ENCODE results near the gene PTBP3.

- TF ChIP-seq CHD2 (IDR thresholded peaks at IDR 0.05; ENCODE audit: low read length, partially characterized antibody), result no peak
- no peak for TF ChIP-seq RCOR1 (IDR thresholded peaks at IDR 0.05; ENCODE audit: low read length)
- TF ChIP-seq CTCF (IDR thresholded peaks at IDR 0.05), result no peak
- no peak for TF ChIP-seq USF1 (IDR thresholded peaks at IDR 0.05; ENCODE audit: borderline replicate concordance, low read depth)
- TF ChIP-seq EZH2phosphoT487 (IDR thresholded peaks at IDR 0.05; ENCODE audit: borderline replicate concordance, low read depth), result no peak
- TF ChIP-seq SMC3 (IDR thresholded peaks at IDR 0.05; ENCODE audit: low read depth, low read length), result no peak
- no peak for TF ChIP-seq FOXJ3 (CRISPR knock-in tag; IDR thresholded peaks at IDR 0.05)
- TF ChIP-seq POLR2AphosphoS5 (IDR thresholded peaks at IDR 0.05; ENCODE audit: low read depth, low read length), result no peak
- no peak for TF ChIP-seq MAX (IDR thresholded peaks at IDR 0.05; ENCODE audit: low read depth)
- no peak for TF ChIP-seq JUND (IDR thresholded peaks at IDR 0.05)
Observed at GRCh38 chr9:112331674-112331952, 1.8 kb downstream of the PTBP3 start.
